Non-pigmented ciliary epithelial cell (primary cell): ENCODE measurements around the gene ECPAS.
"Not testable (repeated sequence)": the region's sequence is repeated elsewhere in the genome, so short reads cannot be mapped to it uniquely, and the experiment has no call there.

ENCODE experiments used
- DNase-seq: peaks from one replicate; pipeline ENCODE4 v3.0.0-alpha.2; 2010; ENCODE audit warnings: low read depth

The ECPAS gene

DNA sequence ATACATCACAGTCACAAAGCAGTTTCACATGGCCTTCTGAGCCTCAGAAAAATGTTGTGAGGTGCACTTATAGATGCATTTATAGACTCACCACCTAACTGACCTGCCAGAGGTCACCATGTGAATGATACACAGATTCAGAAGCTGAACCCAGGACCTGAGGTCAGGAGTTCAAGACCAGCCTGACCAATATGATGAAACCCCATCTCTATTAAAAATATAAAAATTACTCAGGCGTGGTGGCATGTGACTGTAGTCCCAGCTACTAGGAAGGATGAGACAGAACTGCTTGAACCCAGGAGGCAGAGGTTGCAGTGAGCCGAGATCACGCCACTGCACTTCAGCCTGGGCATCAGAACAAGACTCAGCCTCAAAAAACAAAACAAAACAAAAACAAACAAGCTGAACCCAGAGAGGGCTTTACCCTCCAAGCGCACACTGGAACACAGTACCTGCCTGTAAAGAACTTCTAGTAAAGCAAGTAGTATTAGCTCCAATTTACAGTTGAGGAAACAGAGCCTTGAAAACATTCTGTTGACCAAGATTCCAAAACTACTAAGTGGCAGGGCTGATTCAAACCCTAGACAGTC lies 16.3 kb downstream of the ECPAS start:
- DNase-seq: no peak

DNA sequence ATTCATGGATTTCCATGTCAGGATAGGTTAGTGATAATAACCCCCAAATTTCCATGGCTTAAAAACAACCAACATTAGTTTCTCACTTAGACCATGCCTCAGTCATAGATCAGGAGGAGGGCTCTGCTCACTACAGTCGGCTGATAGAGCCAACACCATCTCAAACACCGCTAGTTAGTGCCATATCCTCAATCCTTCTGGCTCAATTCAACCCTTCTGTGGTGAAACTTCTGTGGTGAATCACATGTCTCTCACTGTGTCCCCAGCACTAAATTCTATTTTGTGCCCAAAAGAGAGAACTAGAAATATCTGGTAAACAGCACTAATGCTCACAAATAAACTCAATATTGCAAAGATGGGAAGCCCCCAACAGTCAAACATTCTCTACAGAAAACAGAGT lies 21.1 kb downstream of the ECPAS start:
- DNase-seq: no peak

- no peak for DNase-seq
Observed at GRCh38 chr9:111458139-111459009, 25.8 kb downstream of the ECPAS start.

- DNase-seq: no peak
Observed at GRCh38 chr9:111456529-111456928, 27.7 kb downstream of the ECPAS start.

- DNase-seq: no peak
Observed at GRCh38 chr9:111455638-111456037, 28.5 kb downstream of the ECPAS start.

DNA sequence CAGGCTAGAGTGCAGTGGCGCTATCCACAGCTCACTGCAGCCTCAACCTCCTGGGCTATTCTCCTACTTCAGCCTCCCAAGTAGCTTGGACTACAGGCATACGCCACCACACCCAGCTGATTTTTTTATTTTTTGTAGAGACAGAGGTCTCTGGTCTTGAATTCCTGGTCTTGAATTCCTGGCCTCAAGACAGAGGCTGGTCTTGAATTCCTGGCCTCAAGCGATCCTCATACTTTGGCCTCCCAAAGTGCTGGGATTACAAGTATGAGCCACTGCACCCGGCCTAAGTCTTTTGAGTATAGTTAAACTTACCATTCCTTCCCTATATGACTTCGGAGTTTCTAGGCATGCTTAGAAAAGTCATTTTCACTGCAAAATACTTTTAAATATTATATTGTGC lies 29.4 kb downstream of the ECPAS start:
- DNase-seq: no peak

- no peak for DNase-seq
Observed at GRCh38 chr9:111451570-111451969, 32.6 kb downstream of the ECPAS start.

DNA sequence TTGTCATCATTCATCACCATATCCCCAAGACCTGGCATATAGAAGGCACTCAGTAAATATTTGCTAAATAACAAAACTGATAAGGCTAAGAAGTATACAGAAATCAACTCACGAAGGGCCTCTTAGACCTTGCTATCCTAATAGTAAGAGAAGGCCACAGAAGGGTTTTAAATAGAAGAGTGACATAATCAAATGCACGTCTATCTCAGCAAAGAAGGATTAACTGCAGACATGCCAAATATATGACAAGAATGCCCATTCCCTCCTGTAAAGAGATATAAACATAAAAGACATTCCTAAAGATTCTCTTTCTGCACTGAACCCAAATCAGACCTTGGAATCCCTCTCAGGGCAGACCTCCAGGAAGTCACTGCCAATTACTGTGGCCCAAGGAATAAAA lies 34.1 kb downstream of the ECPAS start:
- no peak for DNase-seq

GRCh38 chr9:111449705-111450104 lies 34.5 kb downstream of the ECPAS start:
- DNase-seq: no peak

GRCh38 chr9:111445799-111446198 lies 38.4 kb downstream of the ECPAS start:
- DNase-seq: not testable (repeated sequence)

DNA sequence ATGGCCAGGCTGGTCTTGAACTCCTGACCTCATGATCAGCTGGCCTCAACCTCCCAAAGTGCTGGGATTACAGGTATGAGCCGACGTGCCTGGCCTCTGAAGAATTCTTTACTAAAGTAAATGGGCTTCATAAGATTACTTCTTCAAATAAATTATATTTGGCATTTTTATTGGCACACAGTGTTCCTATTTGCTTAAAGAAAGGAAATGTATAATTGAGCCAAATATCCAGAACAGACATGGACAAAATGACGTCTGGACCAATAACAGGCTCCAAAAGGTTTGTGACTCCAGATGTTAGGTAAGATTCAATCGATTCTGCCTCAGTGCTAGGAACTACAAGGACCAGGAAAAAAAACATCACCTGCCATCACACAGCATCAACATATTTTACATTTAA lies 40.7 kb downstream of the ECPAS start:
- DNase-seq: no peak

- no peak for DNase-seq
Observed at GRCh38 chr9:111442360-111443027, 41.7 kb downstream of the ECPAS start.

GRCh38 chr9:111440226-111440625 lies 44.0 kb downstream of the ECPAS start:
- no peak for DNase-seq

- peak; percentile 34 for DNase-seq
Observed at GRCh38 chr9:111438541-111439235, 45.5 kb downstream of the ECPAS start.

- DNase-seq: no peak
Observed at GRCh38 chr9:111436571-111436970, 47.6 kb downstream of the ECPAS start.

GRCh38 chr9:111433082-111433481 lies 51.1 kb downstream of the ECPAS start:
- DNase-seq: no peak

GRCh38 chr9:111431684-111432083 lies 52.5 kb downstream of the ECPAS start:
- peak; percentile 30 for DNase-seq

- DNase-seq: peak; percentile 10
Observed at GRCh38 chr9:111429175-111429574, 55.0 kb downstream of the ECPAS start.

DNA sequence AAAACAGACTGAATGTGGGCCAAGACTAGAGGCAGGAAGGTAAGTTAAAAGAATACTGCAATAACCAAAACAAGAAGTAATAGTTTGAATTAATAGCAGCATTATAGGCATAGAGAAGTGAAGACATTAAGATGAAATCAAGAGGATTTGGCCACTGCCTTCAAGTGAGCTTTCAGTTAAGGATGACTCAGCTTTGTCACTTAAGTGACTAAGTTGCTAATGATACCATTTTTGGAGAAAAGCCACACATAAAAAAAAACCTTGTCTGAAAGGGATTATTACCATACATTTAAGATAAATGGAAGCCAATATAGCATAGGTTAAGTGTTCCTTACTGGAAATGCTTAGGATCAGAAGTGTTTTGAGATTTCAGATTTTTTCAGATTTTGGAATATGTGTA lies 57.0 kb downstream of the ECPAS start:
- DNase-seq: peak; percentile 8

DNA sequence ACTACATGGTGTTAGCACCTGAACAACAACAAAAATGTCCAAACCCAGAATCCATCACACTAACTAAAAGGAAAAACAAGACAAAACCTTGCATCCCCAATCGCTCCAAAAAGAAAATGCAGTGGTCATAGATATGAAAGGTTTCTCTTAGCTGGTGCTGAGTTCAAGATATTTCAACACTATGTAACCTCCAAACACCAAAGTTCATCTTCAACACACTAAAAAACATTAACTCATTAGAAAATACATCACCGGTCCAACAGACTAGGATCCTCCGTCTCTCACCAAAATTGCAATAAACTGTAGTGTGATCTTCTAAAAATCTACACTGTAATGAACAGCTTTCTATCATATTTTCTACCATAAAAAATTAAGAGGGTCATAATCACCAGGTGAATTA lies 60.8 kb downstream of the ECPAS start:
- no peak for DNase-seq

- DNase-seq: no peak
Observed at GRCh38 chr9:111414406-111414805, 69.8 kb downstream of the ECPAS start.

DNA sequence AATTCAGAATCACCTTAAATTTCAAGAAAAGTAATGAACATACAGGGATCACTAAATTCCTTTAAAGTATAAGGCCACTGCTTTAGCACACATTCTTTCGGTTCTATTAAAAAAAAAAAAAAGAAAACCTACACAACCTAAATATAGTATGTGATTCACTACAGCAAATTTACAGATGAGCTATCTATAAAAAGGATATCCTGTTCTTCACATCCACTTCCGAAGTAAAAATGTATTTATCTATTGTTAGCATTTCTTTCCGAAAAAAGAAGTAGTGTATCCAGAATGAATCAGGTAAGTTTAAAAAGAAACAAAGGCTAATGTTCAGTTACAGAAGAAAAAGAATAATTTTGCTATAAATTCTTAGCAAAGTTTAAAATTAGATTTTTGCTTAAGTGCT lies 70.2 kb downstream of the ECPAS start:
- no peak for DNase-seq

- no peak for DNase-seq
Observed at GRCh38 chr9:111412280-111412679, 71.9 kb downstream of the ECPAS start.
